Coronary artery (tissue), 2 donors: ENCODE data around the gene TJP1.

Experiments used
- DNase-seq: peaks from one replicate; pipeline ENCODE4 v3.0.0-alpha.2; 2017; ENCODE audit warnings: low spot score
- H3K27ac ChIP-seq, 2 donors: fragments of 200-600 bp; sonication (generic); one replicate each; pipeline ENCODE4 v1.5.1; 2016 to 2019
- H3K4me3 ChIP-seq: fragments of 200-600 bp; sonication (generic); 2 replicates; pipeline ENCODE4 v1.5.1; 2016; ENCODE audit warnings: mild to moderate bottlenecking, moderate library complexity
- CTCF ChIP-seq: fragments of 200-600 bp; sonication (generic); IDR thresholded peaks from one replicate; pipeline ENCODE4 v1.5.1; 2019; ENCODE audit warnings: antibody characterized with exemption

The TJP1 gene

GRCh38 chr15:29840054-29840453 is 17.8 kb upstream of the TJP1 start:
- DNase-seq, result no peak
- H3K4me3 ChIP-seq, result no peak overlapping the region
- H3K27ac ChIP-seq, result no peak overlapping the region
- TF ChIP-seq CTCF, result no peak

DNA sequence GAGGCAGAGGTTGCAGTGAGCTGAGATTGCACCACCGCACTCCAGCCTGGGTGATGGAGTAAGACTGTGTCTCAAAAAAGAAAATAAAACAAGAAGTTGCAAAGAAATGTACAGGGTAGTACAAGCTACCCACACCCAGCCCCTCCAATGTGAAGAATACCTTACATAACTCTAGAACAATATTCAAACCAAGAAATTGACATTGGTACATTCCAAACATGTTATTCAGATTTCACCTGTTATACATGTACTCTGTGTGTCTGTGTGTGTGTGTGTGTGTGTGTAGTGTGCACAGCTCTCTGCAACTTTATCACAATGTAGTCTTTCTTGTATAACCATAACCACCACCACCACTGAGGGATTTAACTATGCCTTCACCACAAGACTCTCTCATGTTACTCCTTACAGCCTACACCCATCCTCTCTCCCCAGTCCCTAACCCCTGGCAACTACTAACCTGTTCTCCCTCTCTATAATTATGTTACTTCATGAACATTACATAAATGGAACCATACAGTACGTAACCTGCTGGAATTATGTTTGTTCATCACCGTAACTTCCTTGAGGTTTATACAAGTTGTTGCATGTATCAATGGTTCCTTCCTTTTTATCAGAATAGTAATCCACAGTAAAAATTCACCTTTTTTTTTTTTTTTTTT is 16.2 kb upstream of the TJP1 start:
- no peak overlapping the region for H3K27ac ChIP-seq
- no peak for DNase-seq
- no peak overlapping the region for H3K4me3 ChIP-seq
- no peak for TF ChIP-seq CTCF

- Histone ChIP-seq H3K27ac (peak overlapping the region in 1 of 2 donors; percentile 67), H3K4me3 (no peak overlapping the region)
- no peak for TF ChIP-seq CTCF
- DNase-seq, result no peak
Observed at GRCh38 chr15:29835301-29835700, 13.0 kb upstream of the TJP1 start.

- TF ChIP-seq CTCF, result no peak
- Histone ChIP-seq H3K4me3 (no peak overlapping the region), H3K27ac (no peak overlapping the region)
- DNase-seq, result no peak
Observed at GRCh38 chr15:29832709-29833108, 10.4 kb upstream of the TJP1 start.

GRCh38 chr15:29826908-29827820 is 4.9 kb upstream of the TJP1 start:
- Histone ChIP-seq H3K27ac (peak overlapping the region in 1 of 2 donors; percentile 55), H3K4me3 (no peak overlapping the region)
- DNase-seq, result no peak
- TF ChIP-seq CTCF, result no peak

- Histone ChIP-seq H3K4me3 (no peak overlapping the region), H3K27ac (no peak overlapping the region)
- no peak for TF ChIP-seq CTCF
- DNase-seq, result no peak
Observed at GRCh38 chr15:29825227-29825626, 3.0 kb upstream of the TJP1 start.
